Activated naive CD8-positive, alpha-beta T cell treated with anti-CD3 and anti-CD28 coated beads, Interleukin-2, amount 50 U/mL, for 24 hours (primary cell): ENCODE results near the gene ADCY9.
"Not testable (repeated sequence)": the region's sequence is repeated elsewhere in the genome, so short reads cannot be mapped to it uniquely, and the experiment has no call there.

ENCODE experiments used
- ATAC-seq: fragments of 150-1000 bp; cut with Tn5 transposase; one replicate; pipeline ENCODE4 v1.10.0; 2021
- DNase-seq: peaks from one replicate; pipeline ENCODE4 v3.0.0; 2021
- H3K27ac Mint-ChIP-seq: one replicate; pipeline ENCODE4 v1.8.0; 2021; ENCODE audit warnings: mild to moderate bottlenecking, mixed read lengths
- H3K27me3 Mint-ChIP-seq: one replicate; pipeline ENCODE4 v1.8.0; 2021; ENCODE audit warnings: mixed read lengths
- H3K36me3 Mint-ChIP-seq: one replicate; pipeline ENCODE4 v1.8.0; 2021; ENCODE audit warnings: low read depth, mixed read lengths
- H3K4me1 Mint-ChIP-seq: one replicate; pipeline ENCODE4 v1.8.0; 2021; ENCODE audit warnings: mixed read lengths
- H3K4me3 Mint-ChIP-seq: one replicate; pipeline ENCODE4 v1.8.0; 2021; ENCODE audit warnings: mild to moderate bottlenecking, moderate library complexity, mixed read lengths
- H3K9me3 Mint-ChIP-seq: one replicate; pipeline ENCODE4 v1.8.0; 2021; ENCODE audit warnings: mixed read lengths

Gene ADCY9

GRCh38 chr16:4077174-4077649 lies 39.0 kb downstream of the ADCY9 start:
- Mint-ChIP-seq H3K9me3 (no peaks in the 10 kb centered on the region), H3K36me3 (peaks cover 2% of the 10 kb centered on the region), H3K27ac (peak overlapping the region; percentile 54), H3K4me1 (peaks cover 33% of the 10 kb centered on the region), H3K27me3 (no peaks in the 10 kb centered on the region), H3K4me3 (no peak overlapping the region)
- peak; percentile 42 for ATAC-seq
- DNase-seq, result no peak

GRCh38 chr16:4075534-4075933 lies 40.7 kb downstream of the ADCY9 start:
- Mint-ChIP-seq H3K4me3 (no peak overlapping the region), H3K27me3 (no peaks in the 10 kb centered on the region), H3K27ac (no peak overlapping the region), H3K4me1 (peaks cover 16% of the 10 kb centered on the region), H3K36me3 (peaks cover 2% of the 10 kb centered on the region), H3K9me3 (no peaks in the 10 kb centered on the region)
- no peak for ATAC-seq
- DNase-seq, result no peak

GRCh38 chr16:4073150-4073549 lies 43.1 kb downstream of the ADCY9 start:
- H3K27ac Mint-ChIP-seq, H3K4me1 Mint-ChIP-seq, H3K4me3 Mint-ChIP-seq, H3K36me3 Mint-ChIP-seq, ATAC-seq, H3K9me3 Mint-ChIP-seq, H3K27me3 Mint-ChIP-seq, DNase-seq: not testable (repeated sequence)

GRCh38 chr16:4071686-4072561 lies 44.3 kb downstream of the ADCY9 start:
- Mint-ChIP-seq H3K27ac (no peak overlapping the region), H3K27me3 (no peaks in the 10 kb centered on the region), H3K4me3 (no peak overlapping the region), H3K36me3 (no peaks in the 10 kb centered on the region), H3K9me3 (no peaks in the 10 kb centered on the region), H3K4me1 (peaks cover under 1% of the 10 kb centered on the region)
- ATAC-seq (no peak), DNase-seq (no peak)

- Mint-ChIP-seq H3K27ac (no peak overlapping the region), H3K4me3 (no peak overlapping the region), H3K9me3 (no peaks in the 10 kb centered on the region), H3K4me1 (peaks cover 2% of the 10 kb centered on the region), H3K27me3 (no peaks in the 10 kb centered on the region), H3K36me3 (no peaks in the 10 kb centered on the region)
- no peak for ATAC-seq
- DNase-seq, result no peak
These were observed 45.3 kb downstream of the ADCY9 start for GRCh38 chr16:4070936-4071335.

GRCh38 chr16:4067262-4068001 lies 48.8 kb downstream of the ADCY9 start:
- Mint-ChIP-seq H3K27ac (no peak overlapping the region), H3K36me3 (peaks cover 12% of the 10 kb centered on the region), H3K4me1 (peaks cover 12% of the 10 kb centered on the region), H3K4me3 (no peak overlapping the region), H3K9me3 (peaks cover 15% of the 10 kb centered on the region), H3K27me3 (no peaks in the 10 kb centered on the region)
- DNase-seq (no peak), ATAC-seq (no peak)

- Mint-ChIP-seq H3K36me3 (peaks cover 30% of the 10 kb centered on the region), H3K27me3 (no peaks in the 10 kb centered on the region), H3K9me3 (peaks cover 31% of the 10 kb centered on the region), H3K4me3 (peak overlapping the region; percentile 81), H3K27ac (peak overlapping the region; percentile 93), H3K4me1 (peaks cover 22% of the 10 kb centered on the region)
- ATAC-seq, result peak; percentile 79
- DNase-seq, result peak; percentile 31
These were observed 51.3 kb downstream of the ADCY9 start for GRCh38 chr16:4064950-4065352.

- H3K4me1 Mint-ChIP-seq, result peaks cover 27% of the 10 kb centered on the region
- peaks cover 33% of the 10 kb centered on the region for H3K36me3 Mint-ChIP-seq
- no peak for ATAC-seq
These were observed 53.9 kb downstream of the ADCY9 start for GRCh38 chr16:4062212-4062802.

GRCh38 chr16:4060823-4061222 lies 55.4 kb downstream of the ADCY9 start:
- Mint-ChIP-seq H3K27me3 (no peaks in the 10 kb centered on the region), H3K9me3 (peaks cover 37% of the 10 kb centered on the region), H3K36me3 (peaks cover 33% of the 10 kb centered on the region), H3K4me1 (peaks cover 26% of the 10 kb centered on the region), H3K27ac (no peak overlapping the region), H3K4me3 (no peak overlapping the region)
- DNase-seq (no peak), ATAC-seq (no peak)

More at GRCh38 chr16:4062212-4062802, 53.9 kb downstream of the ADCY9 start:
- Mint-ChIP-seq H3K4me3 (no peak overlapping the region), H3K27ac (no peak overlapping the region), H3K9me3 (peaks cover 37% of the 10 kb centered on the region), H3K27me3 (no peaks in the 10 kb centered on the region)
- no peak for DNase-seq

GRCh38 chr16:4060009-4060408 lies 56.2 kb downstream of the ADCY9 start:
- Mint-ChIP-seq H3K4me1 (peaks cover 22% of the 10 kb centered on the region), H3K27me3 (no peaks in the 10 kb centered on the region), H3K9me3 (peaks cover 37% of the 10 kb centered on the region), H3K27ac (no peak overlapping the region), H3K4me3 (no peak overlapping the region), H3K36me3 (peaks cover 32% of the 10 kb centered on the region)
- ATAC-seq (peak; percentile 20), DNase-seq (no peak)

GRCh38 chr16:4058386-4058785 lies 57.9 kb downstream of the ADCY9 start:
- peaks cover 18% of the 10 kb centered on the region for H3K4me1 Mint-ChIP-seq
- H3K36me3 Mint-ChIP-seq, result peaks cover 26% of the 10 kb centered on the region
- H3K27me3 Mint-ChIP-seq, result no peaks in the 10 kb centered on the region
- ATAC-seq (no peak), DNase-seq (no peak)
- no peak overlapping the region for H3K4me3 Mint-ChIP-seq
- H3K27ac Mint-ChIP-seq, result no peak overlapping the region
- peaks cover 32% of the 10 kb centered on the region for H3K9me3 Mint-ChIP-seq

- DNase-seq, result no peak
- no peaks in the 10 kb centered on the region for H3K27me3 Mint-ChIP-seq
- H3K9me3 Mint-ChIP-seq, result peaks cover 22% of the 10 kb centered on the region
- peaks cover 21% of the 10 kb centered on the region for H3K36me3 Mint-ChIP-seq
- H3K4me3 Mint-ChIP-seq, result no peak overlapping the region
- ATAC-seq, result no peak
- H3K4me1 Mint-ChIP-seq, result peaks cover 23% of the 10 kb centered on the region
- H3K27ac Mint-ChIP-seq, result no peak overlapping the region
These were observed 58.8 kb downstream of the ADCY9 start for GRCh38 chr16:4057439-4057877.

GRCh38 chr16:4056161-4057105 lies 59.8 kb downstream of the ADCY9 start:
- no peak overlapping the region for H3K4me3 Mint-ChIP-seq
- ATAC-seq (no peak), DNase-seq (no peak)
- H3K9me3 Mint-ChIP-seq, result peaks cover 13% of the 10 kb centered on the region
- peaks cover 23% of the 10 kb centered on the region for H3K4me1 Mint-ChIP-seq
- peaks cover 14% of the 10 kb centered on the region for H3K36me3 Mint-ChIP-seq
- no peaks in the 10 kb centered on the region for H3K27me3 Mint-ChIP-seq
- H3K27ac Mint-ChIP-seq, result no peak overlapping the region

GRCh38 chr16:4055748-4056147 lies 60.5 kb downstream of the ADCY9 start:
- ATAC-seq (no peak), DNase-seq (no peak)
- H3K27ac Mint-ChIP-seq, result no peak overlapping the region
- no peaks in the 10 kb centered on the region for H3K27me3 Mint-ChIP-seq
- H3K4me3 Mint-ChIP-seq, result no peak overlapping the region
- H3K9me3 Mint-ChIP-seq, result peaks cover 6% of the 10 kb centered on the region
- peaks cover 22% of the 10 kb centered on the region for H3K4me1 Mint-ChIP-seq
- peaks cover 8% of the 10 kb centered on the region for H3K36me3 Mint-ChIP-seq
